T-helper 17 cell (primary cell): ENCODE measurements around the gene ZNF30. TPM values are rescaled to one million over a fixed set of nuclear protein-coding genes. Genes with fewer than 3 reads are reported as not detected.
"Not testable (repeated sequence)": the region's sequence is repeated elsewhere in the genome, so short reads cannot be mapped to it uniquely, and the experiment has no call there.

Source experiments
- ATAC-seq: fragments of 150-1000 bp; cut with Tn5 transposase; 2 replicates; pipeline ENCODE4 v1.10.0; 2021; ENCODE audit warnings: mild to moderate bottlenecking, moderate library complexity
- DNase-seq, 3 donors: peaks; one replicate each; pipeline versions ENCODE4 v3.0.0 to v3.0.0-alpha.2; 2020 to 2021
- H3K9me3 ChIP-seq: one replicate; pipeline ENCODE4 v1.7.0; 2013; ENCODE audit warnings: low read length, mild to moderate bottlenecking; ENCODE audit not compliant: control insufficient read depth, poor library complexity, severe bottlenecking
- H3K27ac Mint-ChIP-seq: one replicate; pipeline ENCODE4 v1.8.0; 2022; ENCODE audit warnings: mild to moderate bottlenecking, moderate library complexity, mixed read lengths
- H3K27me3 Mint-ChIP-seq: one replicate; pipeline ENCODE4 v1.8.0; 2022; ENCODE audit warnings: mixed read lengths
- H3K36me3 Mint-ChIP-seq: one replicate; pipeline ENCODE4 v1.8.0; 2022; ENCODE audit warnings: low read depth, mixed read lengths
- H3K4me1 Mint-ChIP-seq: one replicate; pipeline ENCODE4 v1.8.0; 2022; ENCODE audit warnings: mild to moderate bottlenecking, mixed read lengths
- H3K4me3 Mint-ChIP-seq: one replicate; pipeline ENCODE4 v1.8.0; 2022; ENCODE audit warnings: mild to moderate bottlenecking, moderate library complexity, mixed read lengths
- total RNA-seq, 4 donors: library from RNA in 2 of 4; stranded (reverse) in 2 of 4; gene quantifications; one replicate each; pipeline ENCODE4 v1.2.3 and lab custom pipeline; 2022 to 2026

Gene ZNF30
- total RNA-seq, 2 donors from 2014 or later: 3.0 to 3.5 TPM

DNA sequence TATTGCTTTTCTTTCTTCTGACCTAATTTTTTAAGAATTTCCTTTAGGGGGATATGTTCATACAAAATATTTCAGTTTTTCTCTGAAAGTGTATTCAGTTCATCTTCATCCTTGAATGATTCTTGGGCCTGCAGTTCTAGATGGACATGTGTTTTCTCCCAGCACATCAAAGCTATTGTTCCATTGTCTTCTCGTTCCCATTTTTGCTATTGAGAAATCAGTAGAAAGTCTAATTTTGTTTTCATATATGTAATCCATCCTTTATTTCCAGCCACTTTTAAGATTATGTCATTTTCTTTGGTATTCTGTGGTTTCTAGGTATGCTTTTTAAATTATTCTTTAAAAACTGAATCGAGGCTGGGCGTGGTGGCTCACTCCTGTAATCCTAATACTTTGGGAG is 57.6 kb downstream of the ZNF30 start:
- no peaks in the 10 kb centered on the region for H3K27me3 Mint-ChIP-seq
- H3K36me3 Mint-ChIP-seq: peaks cover 2% of the 10 kb centered on the region
- no peak overlapping the region for H3K4me3 Mint-ChIP-seq
- ATAC-seq: no peak
- no peaks in the 10 kb centered on the region for H3K9me3 ChIP-seq
- no peak overlapping the region for H3K27ac Mint-ChIP-seq
- DNase-seq: no peak
- H3K4me1 Mint-ChIP-seq: peaks cover 13% of the 10 kb centered on the region

DNA sequence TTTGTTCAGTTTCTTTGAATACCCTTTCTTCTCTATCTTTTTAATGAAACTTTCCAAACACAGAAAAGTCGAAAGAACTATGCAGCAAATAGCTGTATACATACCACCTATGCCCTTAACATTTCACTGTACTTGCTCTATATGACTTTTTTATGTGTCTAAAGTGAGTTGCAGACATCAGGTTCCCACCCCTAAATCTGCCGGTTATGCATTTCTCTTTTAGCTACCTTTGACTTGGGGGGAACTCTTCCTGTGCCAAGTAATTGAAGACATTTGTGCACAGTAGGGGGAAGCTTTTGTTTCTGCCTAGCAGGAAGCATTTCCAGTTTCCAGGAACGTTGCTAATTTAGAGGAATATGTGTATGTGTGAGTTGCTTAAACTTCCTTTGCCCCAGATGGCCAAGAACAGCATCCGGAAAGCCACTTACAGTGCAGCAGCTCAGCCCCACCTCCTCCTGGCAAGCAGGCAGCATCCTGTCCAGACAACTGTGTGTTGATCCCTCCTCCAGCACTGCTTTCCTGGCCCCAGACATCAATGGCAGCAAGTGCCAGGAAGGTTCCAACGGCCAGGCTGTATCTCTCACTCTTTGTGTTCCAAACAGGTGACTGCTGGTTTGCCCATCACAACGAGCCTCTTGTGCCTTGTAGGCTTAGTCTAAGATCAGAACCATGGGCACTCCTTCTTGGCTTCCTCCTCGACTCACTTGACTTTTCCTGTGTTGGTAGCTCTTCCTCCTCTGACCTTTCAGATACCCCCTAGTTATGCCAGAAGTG is 58.7 kb downstream of the ZNF30 start:
- peaks cover 2% of the 10 kb centered on the region for H3K36me3 Mint-ChIP-seq
- H3K4me1 Mint-ChIP-seq: peaks cover 16% of the 10 kb centered on the region
- no peaks in the 10 kb centered on the region for H3K9me3 ChIP-seq
- DNase-seq (no peak), ATAC-seq (peak; percentile 59)
- no peaks in the 10 kb centered on the region for H3K27me3 Mint-ChIP-seq
- H3K4me3 Mint-ChIP-seq: peak overlapping the region; percentile 45
- H3K27ac Mint-ChIP-seq: no peak overlapping the region

DNA sequence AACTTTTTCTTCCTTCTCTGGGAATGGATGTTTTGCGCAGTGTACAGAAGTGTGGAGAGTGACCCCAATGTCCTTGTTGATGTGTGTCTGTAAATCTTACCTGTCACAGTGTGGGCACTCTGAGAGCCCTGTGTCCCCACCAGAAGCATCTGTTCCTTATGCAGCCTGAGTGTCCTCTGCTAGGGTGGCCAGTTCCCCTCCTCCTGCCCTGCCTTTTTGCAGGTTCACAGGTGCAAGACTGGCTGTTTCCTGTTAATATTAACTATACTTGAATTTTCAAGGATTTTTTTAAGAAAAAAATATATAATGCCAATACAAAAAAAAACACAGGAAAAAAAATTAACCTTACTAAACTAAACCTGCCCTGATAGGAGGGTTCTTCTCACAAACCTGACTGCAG is 61.4 kb downstream of the ZNF30 start:
- Mint-ChIP-seq H3K4me3 (no peak overlapping the region), H3K27me3 (no peaks in the 10 kb centered on the region)

DNA sequence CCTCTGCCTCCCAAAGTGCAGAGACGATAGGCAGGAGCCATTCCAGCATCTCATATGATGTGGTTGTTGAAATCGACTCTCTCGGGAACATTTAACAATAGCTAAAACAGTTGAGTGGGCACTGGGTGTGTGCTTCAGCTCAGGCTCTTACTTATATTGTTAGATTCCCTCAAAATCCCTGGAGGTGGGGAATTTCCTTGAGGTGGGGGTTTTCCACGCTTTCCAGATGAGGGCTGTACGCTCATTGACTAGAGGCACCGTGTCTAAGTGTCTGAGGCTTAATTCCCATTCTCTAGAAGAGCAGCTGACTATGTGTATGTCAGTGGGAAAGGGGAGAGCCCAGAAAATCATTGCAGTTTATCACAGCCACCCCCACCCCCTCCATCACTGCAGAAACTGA is 62.6 kb downstream of the ZNF30 start:
- no peak for DNase-seq
- H3K9me3 ChIP-seq: no peaks in the 10 kb centered on the region
- Mint-ChIP-seq H3K27ac (no peak overlapping the region), H3K4me1 (peaks cover 25% of the 10 kb centered on the region), H3K4me3 (no peak overlapping the region), H3K36me3 (no peaks in the 10 kb centered on the region), H3K27me3 (no peaks in the 10 kb centered on the region)
- no peak for ATAC-seq

More for the DNA sequence above, 61.4 kb downstream of the ZNF30 start:
- DNase-seq (no peak), ATAC-seq (no peak)
- Mint-ChIP-seq H3K4me1 (peaks cover 20% of the 10 kb centered on the region), H3K27ac (no peak overlapping the region), H3K36me3 (no peaks in the 10 kb centered on the region)
- no peaks in the 10 kb centered on the region for H3K9me3 ChIP-seq

DNA sequence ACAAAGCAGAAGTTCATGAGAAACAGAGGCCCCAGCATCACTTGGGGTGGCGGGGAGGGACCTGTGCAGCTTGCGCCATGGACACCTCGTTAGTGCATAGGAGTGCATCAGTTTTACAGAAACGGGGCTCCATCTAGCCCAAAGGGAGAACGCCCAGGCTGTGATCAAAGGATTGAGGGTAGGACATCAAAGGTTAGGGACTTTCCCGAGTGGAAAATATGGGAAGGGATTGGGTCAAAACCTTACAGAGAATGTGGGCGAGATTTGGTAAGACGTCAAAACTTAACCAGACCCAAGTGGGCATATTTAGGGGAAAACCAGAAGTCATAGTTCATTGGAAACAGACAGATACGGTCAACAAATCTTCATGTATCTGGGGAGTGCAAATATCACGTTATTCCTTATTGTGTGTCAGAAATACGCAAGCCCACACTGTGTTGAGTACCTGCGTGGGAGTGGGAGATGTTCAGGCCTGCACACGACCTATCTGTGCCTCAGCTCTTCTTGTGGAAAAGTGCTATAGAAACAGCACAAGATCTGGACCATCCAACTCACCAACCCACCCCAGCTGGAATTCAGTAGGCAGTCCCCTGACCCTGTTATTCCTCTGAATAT is 64.0 kb downstream of the ZNF30 start:
- Mint-ChIP-seq H3K36me3 (no peaks in the 10 kb centered on the region), H3K4me1 (peaks cover 18% of the 10 kb centered on the region), H3K4me3 (no peak overlapping the region), H3K27ac (no peak overlapping the region), H3K27me3 (no peaks in the 10 kb centered on the region)
- no peaks in the 10 kb centered on the region for H3K9me3 ChIP-seq
- DNase-seq (no peak), ATAC-seq (peak; percentile 51)

DNA sequence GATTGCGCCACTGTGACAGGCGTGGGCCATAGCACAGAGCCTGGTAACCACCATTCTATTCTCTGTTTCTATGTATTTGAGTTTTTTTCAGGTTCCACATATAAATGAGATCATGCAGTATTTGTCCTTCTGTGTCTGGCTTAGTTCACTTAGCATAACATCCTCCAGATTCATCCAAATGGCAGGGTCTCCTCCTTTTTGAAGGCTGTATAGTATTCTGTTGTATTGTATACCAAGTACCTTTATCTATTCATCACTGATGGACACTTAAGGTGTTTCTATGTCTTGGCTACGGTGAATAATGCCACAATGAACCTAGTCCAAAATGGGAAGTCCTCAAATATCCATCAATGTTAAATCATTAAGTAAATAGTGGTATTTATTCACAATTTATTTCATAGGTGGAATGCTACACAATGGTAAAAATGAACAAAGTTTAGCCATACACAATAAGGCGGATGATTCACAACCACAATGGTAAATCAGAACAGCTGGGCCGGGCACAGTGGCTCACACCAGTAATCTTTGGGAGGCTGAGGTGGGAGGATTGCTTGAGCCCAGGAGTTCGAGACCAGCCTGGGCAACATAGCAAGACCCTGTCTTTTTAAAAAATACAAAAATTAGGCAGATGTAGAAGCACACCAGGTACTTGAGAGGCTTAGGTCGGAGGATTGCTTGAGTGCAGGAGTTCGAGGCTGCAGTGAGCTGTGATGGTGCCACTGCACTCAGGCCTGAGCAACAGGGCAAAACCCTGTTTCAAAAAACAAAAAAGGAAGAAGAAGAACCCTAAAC is 65.0 kb downstream of the ZNF30 start:
- no peak overlapping the region for H3K27ac Mint-ChIP-seq
- H3K9me3 ChIP-seq: no peaks in the 10 kb centered on the region
- no peak for DNase-seq
- H3K4me3 Mint-ChIP-seq: peak overlapping the region; percentile 45
- peaks cover 14% of the 10 kb centered on the region for H3K4me1 Mint-ChIP-seq
- no peak for ATAC-seq
- no peaks in the 10 kb centered on the region for H3K36me3 Mint-ChIP-seq
- H3K27me3 Mint-ChIP-seq: no peaks in the 10 kb centered on the region

DNA sequence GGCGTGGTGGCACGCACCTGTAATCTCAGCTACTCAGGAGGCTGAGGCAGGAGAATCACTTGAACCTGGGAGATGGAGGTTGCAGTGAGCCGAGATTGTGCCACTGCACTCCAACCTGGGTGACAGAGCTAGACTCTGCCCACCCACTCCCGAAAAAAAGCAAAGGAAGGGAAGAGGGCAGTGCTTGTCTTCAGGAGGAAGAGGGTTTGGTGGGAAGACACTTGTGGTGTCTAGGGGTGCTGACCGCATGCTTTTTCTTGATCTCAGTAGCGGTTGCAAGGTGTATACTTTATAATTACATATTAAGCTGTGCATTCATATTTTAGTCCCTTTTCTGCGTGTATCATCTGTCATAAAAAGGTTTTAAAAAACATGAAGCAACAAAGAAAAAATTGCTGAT is 65.9 kb downstream of the ZNF30 start:
- not testable (repeated sequence) for H3K36me3 Mint-ChIP-seq, H3K27ac Mint-ChIP-seq, DNase-seq, H3K27me3 Mint-ChIP-seq, H3K9me3 ChIP-seq
- peak overlapping the region; percentile 50 for H3K4me3 Mint-ChIP-seq
- H3K4me1 Mint-ChIP-seq: peaks cover 22% of the 10 kb centered on the region
- ATAC-seq: peak; percentile 28

DNA sequence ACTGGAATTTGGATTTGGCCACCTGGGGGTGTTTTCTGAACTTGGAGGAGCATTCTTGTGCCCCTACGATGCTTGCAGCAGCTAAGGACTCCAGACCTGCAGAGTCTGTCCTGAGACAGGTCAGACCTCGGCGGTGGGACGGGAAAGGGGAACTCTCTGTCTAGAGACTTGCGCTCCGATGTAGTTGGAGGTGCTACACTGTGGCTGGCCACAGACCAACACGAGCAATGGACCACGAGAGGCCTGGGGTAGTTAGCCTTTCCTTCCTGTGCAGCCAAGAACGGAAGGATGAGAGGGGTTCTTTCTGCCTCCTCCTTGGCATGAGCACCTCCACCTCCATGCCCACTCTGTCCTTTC is 67.6 kb downstream of the ZNF30 start:
- Mint-ChIP-seq H3K27ac (no peak overlapping the region), H3K27me3 (no peaks in the 10 kb centered on the region), H3K36me3 (no peaks in the 10 kb centered on the region), H3K4me3 (no peak overlapping the region), H3K4me1 (peaks cover 34% of the 10 kb centered on the region)
- ATAC-seq: no peak
- DNase-seq: no peak
- no peaks in the 10 kb centered on the region for H3K9me3 ChIP-seq

Other genes with a start within 250 kb of the ZNF30 start
- gene SCGB2B2, start 249.7 kb upstream of the ZNF30 start, total RNA-seq: under 1 TPM in 1 of 2 donors, not detected in 1; 0.82 TPM
- 10 to 100 TPM in 1 of 2 donors, 1 to 10 TPM in 1; 9.0 to 11.5 TPM for gene ZNF302, start 249.2 kb upstream of the ZNF30 start, total RNA-seq
- 1 to 10 TPM; 3.1 to 4.7 TPM for gene ZNF181, start 192.7 kb upstream of the ZNF30 start, total RNA-seq
- 1 to 10 TPM; 3.7 to 4.8 TPM for gene ZNF599, start 153.7 kb upstream of the ZNF30 start, total RNA-seq
- 10 to 100 TPM; 15.1 to 15.5 TPM for gene ZNF792, start 37.3 kb downstream of the ZNF30 start, total RNA-seq
- gene GRAMD1A, start 73.4 kb downstream of the ZNF30 start, total RNA-seq: 100 to 1,000 TPM; 153 to 162 TPM
- gene SCN1B, start 103.6 kb downstream of the ZNF30 start, total RNA-seq: 1 to 10 TPM; 1.9 to 6.2 TPM
- under 1 TPM in 1 of 2 donors, not detected in 1; 0.89 TPM for gene HPN, start 114.8 kb downstream of the ZNF30 start, total RNA-seq
- not detected for gene FXYD3, start 188.9 kb downstream of the ZNF30 start, total RNA-seq
- under 1 TPM; 0.39 to 0.52 TPM for gene LGI4, start 208.2 kb downstream of the ZNF30 start, total RNA-seq
- 1 to 10 TPM; 1.8 to 4.7 TPM for gene FXYD1, start 211.9 kb downstream of the ZNF30 start, total RNA-seq
- 10 to 100 TPM; 17.1 to 20.6 TPM for gene FXYD7, start 216.4 kb downstream of the ZNF30 start, total RNA-seq
- 100 to 1,000 TPM; 533 to 557 TPM for gene FXYD5, start 227.8 kb downstream of the ZNF30 start, total RNA-seq